Measurements from ENCODE around the gene NINJ2. TPM values are rescaled to one million over a fixed set of nuclear protein-coding genes. Genes with fewer than 3 reads are reported as not detected.

NINJ2 gene
- total and polyA plus RNA-seq, 10 of the 15 experiments (the other 5 are each of a cell fraction or from before 2014, with no cell fraction given), result 8.9 to 51.6 (median 21.3) TPM

- no peak for TF ChIP-seq NR2F1 (conservative IDR thresholded peaks at IDR 0.05)
- TF ChIP-seq ZNF384 (IDR thresholded peaks at IDR 0.05; ENCODE audit: borderline replicate concordance, low read depth, low read length), result no peak
- TF ChIP-seq YBX1 (IDR thresholded peaks at IDR 0.05), result no peak
- no peak for TF ChIP-seq MTA3 (IDR thresholded peaks at IDR 0.05; ENCODE audit: borderline replicate concordance, low read length)
- no peak for TF ChIP-seq ZNF622 (IDR thresholded peaks at IDR 0.05)
- TF ChIP-seq CREB1 (IDR thresholded peaks at IDR 0.05; ENCODE audit: low read depth), result no peak
- TF ChIP-seq MEF2B (IDR thresholded peaks at IDR 0.05; ENCODE audit: partially characterized antibody, poor library complexity, severe bottlenecking), result no peak
These were observed 112.6 kb downstream of the NINJ2 start (continued) for GRCh38 chr12:550473-551260.

- SMC1A ChIA-PET (ENCODE audit: uncharacterized antibody, unreplicated experiment), result no interaction called here
- no peaks in the 10 kb centered on the region for H4K20me1 ChIP-seq (ENCODE audit: control insufficient read depth, insufficient read depth)
- no peaks in the 10 kb centered on the region for H3K79me2 ChIP-seq (ENCODE audit: control insufficient read depth, insufficient read depth, low read length)
- intact Hi-C loops (cut with micrococcal nuclease; ENCODE audit: unreplicated experiment), result no loop called here
- H3K36me3 ChIP-seq (ENCODE audit: control insufficient read depth in 2 of 2, insufficient read depth in 2 of 2, low read length in 1 of 2), result no peaks in the 10 kb centered on the region
- CTCF ChIA-PET, result no interaction called here
- in situ Hi-C loops (cut with MboI), result loop anchor here (5.0 kb wide), 1 partner anchor 92 kb away; the partner anchor contains the start of gene B4GALNT3
- ATAC-seq (no peak), FAIRE-seq (no peak), DNase-seq (ENCODE audit: low read depth, low spot score) (no peak)
- no peak overlapping the region for H3K4me3 ChIP-seq
- H3K4me1 ChIP-seq (ENCODE audit: control insufficient read depth, insufficient read depth, low read length), result no peaks in the 10 kb centered on the region
- RAD21 ChIA-PET (ENCODE audit: unreplicated experiment), result interaction anchor here (0.6 kb wide), 1 partner anchor 1021 kb away, joined by 4 read pairs; no protein-coding TSS in a partner anchor
- POLR2A ChIA-PET, result no interaction called here
- no TSS peak for BruUV-seq (replicated peaks)
- no peaks in the 10 kb centered on the region for H3K9me3 ChIP-seq (replicated peaks; ENCODE audit: control insufficient read depth, insufficient read depth, low read length)
- 51% methylated on average over 28 of the region's 29 CpGs for WGBS (ENCODE audit: insufficient coverage, insufficient replicate concordance, low lambda C conversion rate, missing lambda C conversion rate)
- H3K9ac ChIP-seq (ENCODE audit: control insufficient read depth, insufficient read depth, low read length), result no peak overlapping the region
- no peak overlapping the region for H3K27ac ChIP-seq (ENCODE audit: control insufficient read depth, insufficient read depth)
- no peak overlapping the region for H3K4me2 ChIP-seq (ENCODE audit: control insufficient read depth, insufficient read depth)
- peaks cover 0 to 3% of the 10 kb centered on the region in 2 experiments; a peak in 1 of 4 replicates for H3K27me3 ChIP-seq (replicated peaks in 1 of 2; ENCODE audit: control insufficient read depth in 2 of 2, insufficient read depth in 2 of 2, low read length in 1 of 2)
- H2AFZ ChIP-seq (ENCODE audit: control insufficient read depth, low read depth, low read length), result no peak overlapping the region
- TF ChIP-seq ZBTB40 (IDR thresholded peaks at IDR 0.05; ENCODE audit: borderline replicate concordance) (no peak), WRNIP1 (IDR thresholded peaks at IDR 0.05; ENCODE audit: borderline replicate concordance, low read depth, low read length) (no peak), SREBF1 (IDR thresholded peaks at IDR 0.05; ENCODE audit: low read length) (no peak), NFYB (IDR thresholded peaks at IDR 0.05; ENCODE audit: insufficient read depth, low read depth, low read length) (no peak), ATF2 (IDR thresholded peaks at IDR 0.05; ENCODE audit: low read length) (no peak), MYB (IDR thresholded peaks at IDR 0.05; ENCODE audit: borderline replicate concordance, low read depth, low read length) (no peak), CHD1 (IDR thresholded peaks at IDR 0.05; ENCODE audit: low read depth, low read length) (no peak), CTCF (IDR thresholded peaks at IDR 0.05 in 2 of 3, conservative IDR thresholded peaks at IDR 0.05 in 1 of 3; ENCODE audit: control insufficient read depth in 2 of 3, extremely low read depth in 1 of 3, insufficient read depth in 1 of 3, low read depth in 3 of 3, low read length in 3 of 3) (no peak)
These were observed 113.7 kb downstream of the NINJ2 start for GRCh38 chr12:549476-550082.

All from GM12878 (cell line).